ENCODE data around the gene OOSP4B.
"Not testable (repeated sequence)": the region's sequence is repeated elsewhere in the genome, so short reads cannot be mapped to it uniquely, and the experiment has no call there.

OOSP4B gene

DNA sequence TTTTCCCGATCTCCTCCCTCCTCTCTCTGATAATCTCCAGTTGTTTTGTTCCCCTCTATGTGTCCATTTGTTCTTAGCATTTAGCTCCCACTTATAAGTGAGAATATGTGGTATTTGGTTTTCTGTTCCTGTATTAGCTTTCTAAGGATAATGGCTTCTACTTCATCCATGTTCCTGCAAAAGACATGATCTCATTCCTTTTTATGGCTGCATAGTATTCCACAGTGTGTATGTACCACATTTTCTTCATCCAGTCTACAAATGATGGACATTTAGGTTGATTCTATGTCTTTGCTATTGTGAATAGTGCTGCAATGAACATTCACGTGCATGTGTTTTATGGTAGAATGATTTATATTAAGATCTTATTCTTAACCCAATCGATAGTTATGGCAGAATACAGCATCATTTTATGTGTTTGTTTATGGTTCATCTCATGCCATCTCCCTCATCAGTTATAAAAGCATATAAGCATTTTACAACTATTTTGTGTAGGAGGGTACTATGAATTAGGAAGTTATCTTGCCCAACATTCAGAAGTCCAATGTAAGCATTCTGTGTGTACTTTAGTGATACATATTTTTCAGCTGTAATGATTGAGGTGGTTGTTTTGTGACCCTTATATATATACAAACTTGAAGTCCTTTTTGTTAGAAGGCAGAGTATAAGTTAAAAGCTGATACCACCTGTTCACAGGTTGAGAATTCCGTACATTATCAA, 42.7 kb downstream of the OOSP4B start:
- no peak for DNase-seq (ENCODE audit: low spot score)

- DNase-seq (ENCODE audit: low spot score), result no peak
Measured at GRCh38 chr11:60064111-60064510, 47.1 kb downstream of the OOSP4B start.

- no peak for DNase-seq (ENCODE audit: low spot score)
Measured at GRCh38 chr11:60065801-60066200, 48.8 kb downstream of the OOSP4B start.

- DNase-seq (ENCODE audit: low spot score), result no peak
Measured at GRCh38 chr11:60069450-60069849, 52.5 kb downstream of the OOSP4B start.

DNA sequence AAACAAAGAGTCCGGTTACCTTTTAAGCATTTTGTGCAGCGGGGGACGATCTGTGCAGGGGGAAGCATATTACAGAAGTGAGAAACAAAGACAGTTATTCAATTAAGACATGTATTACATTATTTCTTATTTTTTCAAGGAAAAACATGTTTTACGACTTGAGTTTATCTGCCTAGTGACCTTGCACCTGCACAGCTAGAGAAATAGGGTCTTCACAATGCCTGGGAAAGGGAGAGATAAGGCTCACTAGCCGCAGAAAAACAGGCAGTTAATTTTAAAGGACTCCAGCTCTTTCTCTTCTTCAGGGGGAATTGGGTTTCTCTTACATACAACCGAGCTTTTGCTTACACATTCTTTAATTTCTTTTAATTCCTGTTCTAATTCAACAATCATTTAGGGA, 54.7 kb downstream of the OOSP4B start:
- DNase-seq (ENCODE audit: low spot score), result not testable (repeated sequence)

- no peak for DNase-seq (ENCODE audit: low spot score)
Measured at GRCh38 chr11:60077216-60077817, 60.3 kb downstream of the OOSP4B start.

- no peak for DNase-seq (ENCODE audit: low spot score)
Measured at GRCh38 chr11:60077981-60078380, 61.0 kb downstream of the OOSP4B start.

GRCh38 chr11:60078745-60079144, 61.8 kb downstream of the OOSP4B start:
- DNase-seq (ENCODE audit: low spot score), result no peak

DNA sequence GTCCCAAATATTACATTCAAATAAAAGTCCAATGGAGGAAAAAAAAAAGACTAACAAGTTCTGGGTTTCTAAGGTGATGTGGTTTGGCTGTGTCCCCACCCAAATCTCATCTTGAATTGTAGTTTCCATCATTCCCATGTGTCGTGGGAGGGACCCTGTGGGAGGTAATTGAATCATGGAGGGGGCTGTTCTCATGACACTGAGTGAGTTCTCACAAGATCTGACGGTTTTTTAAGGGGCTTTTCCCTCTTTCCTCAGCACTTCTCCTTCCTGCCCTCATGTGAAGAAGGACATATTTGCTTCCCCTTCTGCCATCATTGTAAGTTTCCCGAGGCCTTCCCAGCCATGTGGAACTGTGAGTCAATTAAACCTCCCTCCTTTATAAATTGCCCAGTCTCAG, 63.6 kb downstream of the OOSP4B start:
- no peak for DNase-seq (ENCODE audit: low spot score)
